Right lobe of liver (tissue), 6 donors: ENCODE data around the gene TTC28. TPM values are rescaled to one million over a fixed set of nuclear protein-coding genes. Genes with fewer than 3 reads are reported as not detected.
A peak's percentile ranks its signal among the peaks of the same experiment; 100 is the strongest.

Experiments used
- ATAC-seq, 4 donors: fragments of 200-7000 bp; cut with Tn5 transposase; one replicate each; pipeline ENCODE4 v1.9.1; 2020; ENCODE audit warnings: mild to moderate bottlenecking in 4 of 4, moderate library complexity in 4 of 4
- DNase-seq, 3 donors: peaks; one replicate each; pipeline ENCODE4 v3.0.0-alpha.2; 2020
- H3K27ac ChIP-seq, 3 donors: fragments of 200-600 bp; one replicate each; pipeline ENCODE4 v1.8.0; 2022
- H3K27me3 ChIP-seq, 2 donors: fragments of 200-600 bp; one replicate each; pipeline ENCODE4 v1.8.0; 2022
- H3K36me3 ChIP-seq, 4 donors: fragments of 200-600 bp; sonication (generic) in 1 of 4; one replicate each; pipeline versions ENCODE4 v1.5.1 to v1.8.0; 2017 to 2022; ENCODE audit warnings: control low read depth in 1 of 4
- H3K4me1 ChIP-seq, 4 donors: fragments of 200-600 bp; sonication (generic) in 1 of 4; one replicate each; pipeline versions ENCODE4 v1.5.1 to v1.8.0; 2017 to 2022; ENCODE audit warnings: control low read depth in 1 of 4
- H3K4me3 ChIP-seq, 3 donors: fragments of 200-600 bp; one replicate each; pipeline ENCODE4 v1.8.0; 2022
- H3K9me3 ChIP-seq, 4 donors: fragments of 200-600 bp; sonication (generic) in 1 of 4; one replicate each; pipeline versions ENCODE4 v1.5.1 to v1.8.0; 2017 to 2022; ENCODE audit warnings: control low read depth in 1 of 4
- POLR2A ChIP-seq: fragments of 450-650 bp; IDR thresholded peaks from one replicate; pipeline ENCODE4 v1.6.1; 2017; ENCODE audit warnings: antibody characterized with exemption, mild to moderate bottlenecking
- WGBS: methylation state at CpG from one replicate; pipeline ENCODE4 v1.1.6; 2018; ENCODE audit warnings: low coverage, low lambda C conversion rate; ENCODE audit not compliant: insufficient coverage; ENCODE audit errors: missing lambda C conversion rate; 5-methylcytosine and 5-hydroxymethylcytosine counted together
- intact Hi-C, 2 donors: fragments of 100-400 bp; cut with DNase I; formaldehyde crosslinking; loops; one replicate each; pipeline versions ENCODE4 v1.11.2 to v1.14.1; 2022
- total RNA-seq, 6 experiments: library from RNA; depleted of rRNA in 2 of 6; stranded (reverse); fragments of >200 nt in 2 of 6; fragmentation: NEBNext Ultra II Directional in 3 of 6; extraction: Animal tissue kit (Norgen Biotek cat#: 25700) in 3 of 6; gene quantifications; one replicate each; pipeline versions ENCODE4 v1.1.0 to v1.2.4, GENCODE V29; 2016 to 2023
- TF ChIP-seq, protein P1 (sequence below), 4 donors: fragments of 200-600 bp in 3 of 4; fragments of 450-650 bp in 1 of 4; IDR thresholded peaks; one replicate each; pipeline versions ENCODE4 v1.5.1 to v1.8.0; 2016 to 2022; ENCODE audit warnings: antibody characterized with exemption in 4 of 4, mild to moderate bottlenecking in 2 of 4
- donor health status: DM: no; HTN: yes; CAD: no.
- donor health status: DM: no; HTN: no; CAD: no.
- donor health status: DM: no; HTN: no; CAD: no.
- donor health status: DM: no; HTN: yes; CAD: no.
- donor health status: DM: no; HTN: yes; CAD: no.

Gene TTC28
- total RNA-seq, 6 experiments from 2014 or later, result 9.4 to 38.3 (median 15.0) TPM

DNA sequence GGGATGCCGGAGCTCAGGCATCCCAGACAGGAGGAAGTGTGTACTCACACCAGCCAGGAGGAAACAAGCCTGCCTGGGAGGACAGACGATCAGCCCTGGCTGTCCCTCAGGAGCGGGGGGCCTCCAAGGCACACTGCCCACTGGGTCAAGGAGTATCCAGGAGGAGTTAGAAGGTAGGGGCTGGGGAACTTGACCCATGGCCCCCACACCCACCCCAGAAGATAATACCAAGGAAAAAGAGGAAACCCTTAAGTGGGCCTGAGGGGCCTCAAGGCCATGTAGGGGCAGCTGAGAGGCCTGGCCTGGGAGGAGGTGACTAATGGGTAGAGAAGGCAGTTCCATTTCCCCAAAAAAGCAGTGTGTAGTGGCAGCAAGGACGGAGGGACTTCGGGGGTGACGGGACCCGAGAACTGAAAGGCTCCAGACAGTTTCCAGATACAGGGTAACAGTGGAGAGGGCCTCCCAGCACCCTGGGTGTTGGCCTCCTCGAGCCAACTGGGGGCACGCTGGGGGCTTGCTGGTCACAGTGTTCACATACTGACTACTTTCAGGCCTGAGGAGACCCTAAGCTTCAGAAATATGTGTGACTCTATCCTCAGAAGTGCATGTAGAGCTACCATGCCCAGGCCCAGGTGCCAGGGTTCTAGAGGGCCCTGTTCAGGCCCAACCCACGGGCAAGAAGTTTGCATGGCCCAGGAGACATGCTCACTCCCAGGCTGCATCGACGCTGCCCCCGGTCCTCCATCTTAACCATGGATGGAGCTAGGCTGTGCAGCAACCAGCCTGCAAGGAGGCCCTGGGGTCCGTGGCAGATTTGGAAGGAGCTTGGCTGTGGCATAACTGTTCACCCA lies 684.9 kb downstream of the TTC28 start:
- no peaks in the 10 kb centered on the region for H3K9me3 ChIP-seq
- DNase-seq (peak in 2 of 3 donors; percentile 40 to 44), ATAC-seq (no peak)
- no peak overlapping the region for H3K27ac ChIP-seq
- intact Hi-C loops, result no loop called here
- no peaks in the 10 kb centered on the region for H3K36me3 ChIP-seq
- no peaks in the 10 kb centered on the region for H3K27me3 ChIP-seq
- H3K4me3 ChIP-seq, result no peak overlapping the region
- TF ChIP-seq, protein P1, sequence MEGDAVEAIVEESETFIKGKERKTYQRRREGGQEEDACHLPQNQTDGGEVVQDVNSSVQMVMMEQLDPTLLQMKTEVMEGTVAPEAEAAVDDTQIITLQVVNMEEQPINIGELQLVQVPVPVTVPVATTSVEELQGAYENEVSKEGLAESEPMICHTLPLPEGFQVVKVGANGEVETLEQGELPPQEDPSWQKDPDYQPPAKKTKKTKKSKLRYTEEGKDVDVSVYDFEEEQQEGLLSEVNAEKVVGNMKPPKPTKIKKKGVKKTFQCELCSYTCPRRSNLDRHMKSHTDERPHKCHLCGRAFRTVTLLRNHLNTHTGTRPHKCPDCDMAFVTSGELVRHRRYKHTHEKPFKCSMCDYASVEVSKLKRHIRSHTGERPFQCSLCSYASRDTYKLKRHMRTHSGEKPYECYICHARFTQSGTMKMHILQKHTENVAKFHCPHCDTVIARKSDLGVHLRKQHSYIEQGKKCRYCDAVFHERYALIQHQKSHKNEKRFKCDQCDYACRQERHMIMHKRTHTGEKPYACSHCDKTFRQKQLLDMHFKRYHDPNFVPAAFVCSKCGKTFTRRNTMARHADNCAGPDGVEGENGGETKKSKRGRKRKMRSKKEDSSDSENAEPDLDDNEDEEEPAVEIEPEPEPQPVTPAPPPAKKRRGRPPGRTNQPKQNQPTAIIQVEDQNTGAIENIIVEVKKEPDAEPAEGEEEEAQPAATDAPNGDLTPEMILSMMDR (IDR thresholded peaks at IDR 0.05), result no peak
- no peak for TF ChIP-seq POLR2A
- H3K4me1 ChIP-seq, result peaks cover 0 to 11% (median 5%) of the 10 kb centered on the region in 4 donors
- WGBS, result 65% methylated on average over 5 of the region's 14 CpGs

- intact Hi-C loops, result no loop called here
- ATAC-seq (no peak), DNase-seq (peak; percentile 11 to 34 (median 24))
- Histone ChIP-seq H3K27me3 (no peaks in the 10 kb centered on the region), H3K4me1 (peaks cover 0 to 11% (median 5%) of the 10 kb centered on the region in 4 donors), H3K36me3 (no peaks in the 10 kb centered on the region), H3K27ac (no peak overlapping the region), H3K4me3 (no peak overlapping the region), H3K9me3 (no peaks in the 10 kb centered on the region)
- no peak for TF ChIP-seq POLR2A
- 100% methylated on average over 1 of the region's 9 CpGs for WGBS
Measured at GRCh38 chr22:27993774-27994350, 685.8 kb downstream of the TTC28 start.

DNA sequence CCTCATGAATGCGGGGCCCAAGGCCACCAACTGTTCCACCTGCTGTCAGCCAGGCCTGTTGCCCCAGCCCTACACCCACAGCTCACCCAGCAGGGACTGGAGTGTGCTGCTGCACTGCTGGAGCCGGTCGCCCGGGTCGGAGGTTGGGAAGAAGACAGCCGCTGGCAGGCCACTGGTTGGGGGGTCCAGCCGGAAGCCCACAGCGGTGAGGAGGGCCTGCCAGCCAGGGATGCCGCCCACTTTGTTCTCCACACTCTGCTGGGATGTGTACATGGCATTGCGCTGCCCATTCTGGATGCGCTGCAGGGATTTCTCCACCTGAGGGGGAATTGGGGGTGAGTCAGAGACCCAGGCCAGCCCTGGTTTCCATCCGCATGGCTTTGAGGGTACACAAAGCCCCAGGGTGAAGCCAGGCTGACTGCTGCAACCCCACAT lies 686.4 kb downstream of the TTC28 start:
- WGBS, result 100% methylated on average over 1 of the region's 12 CpGs
- peak in 2 of 3 donors; percentile 42 to 47 for DNase-seq

DNA sequence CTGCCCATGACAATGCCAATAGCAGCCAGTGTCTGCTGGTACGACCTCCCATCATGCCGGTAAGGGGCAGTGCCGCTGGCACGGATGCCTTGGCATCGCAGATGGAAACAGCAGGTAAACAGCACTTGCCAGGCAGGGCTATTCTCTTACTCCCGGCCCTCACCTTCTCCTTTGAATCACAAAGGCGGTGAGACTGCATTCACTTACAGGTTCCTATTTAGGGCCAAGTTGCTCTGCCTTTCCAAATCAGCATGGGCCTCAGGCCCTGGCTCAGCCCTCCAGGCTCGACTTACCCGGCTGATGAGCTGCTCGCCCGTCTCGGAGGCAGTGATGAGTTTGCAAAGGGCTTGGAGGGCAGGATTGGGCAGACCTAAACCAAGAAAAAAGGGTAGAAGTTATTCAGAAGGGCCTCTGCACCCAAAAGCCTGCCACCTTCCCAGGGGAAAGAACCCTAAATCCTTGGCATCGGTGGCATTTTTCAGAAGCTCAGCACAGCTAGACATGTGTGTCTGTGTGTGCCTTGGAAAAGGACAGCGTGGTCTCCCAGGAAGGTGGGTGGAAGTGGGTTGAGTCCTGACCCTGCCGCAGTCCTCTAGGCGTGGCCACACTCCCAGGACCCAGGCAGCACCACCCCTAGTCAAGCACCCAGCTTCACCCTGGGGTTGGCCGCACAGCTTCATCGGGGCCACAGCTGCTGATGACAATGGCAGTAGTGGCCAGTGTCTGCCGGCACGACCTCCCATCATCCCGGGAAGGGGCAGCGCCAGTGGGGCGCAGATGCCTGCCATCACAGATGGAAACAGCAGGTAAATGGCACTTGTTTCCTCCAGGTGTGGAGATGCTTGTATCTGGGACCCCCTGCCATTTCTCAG lies 687.1 kb downstream of the TTC28 start:
- no peak overlapping the region for H3K4me3 ChIP-seq
- DNase-seq, result peak in 2 of 3 donors; percentile 40 to 46
- TF ChIP-seq, protein P1 (IDR thresholded peaks at IDR 0.05), result no peak
- no peak for TF ChIP-seq POLR2A
- no peak overlapping the region for H3K27ac ChIP-seq
- H3K27me3 ChIP-seq, result no peaks in the 10 kb centered on the region
- intact Hi-C loops, result no loop called here
- no peak for ATAC-seq
- H3K4me1 ChIP-seq, result peaks cover 0 to 11% (median 5%) of the 10 kb centered on the region in 4 donors
- 77% methylated on average over 6 of the region's 23 CpGs for WGBS
- no peaks in the 10 kb centered on the region for H3K9me3 ChIP-seq
- H3K36me3 ChIP-seq, result no peaks in the 10 kb centered on the region

More for the DNA sequence above, 686.4 kb downstream of the TTC28 start:
- H3K27ac ChIP-seq, result no peak overlapping the region
- ATAC-seq, result no peak
- H3K27me3 ChIP-seq, result no peaks in the 10 kb centered on the region
- no peak overlapping the region for H3K4me3 ChIP-seq
- H3K4me1 ChIP-seq, result peaks cover 0 to 11% (median 5%) of the 10 kb centered on the region in 4 donors
- no peaks in the 10 kb centered on the region for H3K36me3 ChIP-seq
- TF ChIP-seq POLR2A, result no peak
- TF ChIP-seq, protein P1 (IDR thresholded peaks at IDR 0.05), result no peak
- H3K9me3 ChIP-seq, result no peaks in the 10 kb centered on the region
- intact Hi-C loops, result no loop called here
